ENCODE data around the gene PRR5L.

- TF ChIP-seq EZH2phosphoT487 (IDR thresholded peaks at IDR 0.05; ENCODE audit: low read depth, severe bottlenecking, unreplicated experiment) (no peak), CTCF (IDR thresholded peaks at IDR 0.05; ENCODE audit: poor library complexity) (no peak)
Measured at GRCh38 chr11:36499315-36499714, 203.2 kb downstream of the PRR5L start.
